HepG2 (cell line): Measurements from ENCODE around the gene CDC42EP1. TPM values are rescaled to one million over a fixed set of nuclear protein-coding genes. Genes with fewer than 3 reads are reported as not detected.

Experiments used
- ATAC-seq: fragments of 200-7000 bp; cut with Tn5 transposase; 3 replicates; pipeline ENCODE4 v1.9.1; 2020; ENCODE audit warnings: mild to moderate bottlenecking, moderate library complexity
- BruUV-seq: library from RNA; stranded (reverse); fragments of 400-500 nt; replicated peaks from 2 replicates; lab custom pipeline; 2021; lab: Mats Ljungman, UMichigan
- CTCF ChIA-PET: fragments of 300-600 bp; formaldehyde crosslinking; extraction: SDS; loops from one replicate; lab custom pipeline; 2021; ENCODE audit warnings: low total read pairs, inconsistent platforms, low intra/inter-chr PET ratio; lab: Yijun Ruan, JAX
- POLR2A ChIA-PET: fragments of 350-600 bp; sonication (Branson Sonifier 250); formaldehyde crosslinking; loops from one replicate; lab custom pipeline; 2020; ENCODE audit warnings: antibody characterized with exemption, inconsistent platforms; lab: Yijun Ruan, JAX
- DNase-seq: peaks from one replicate; pipeline ENCODE4 v3.0.0-alpha.2; 2015; ENCODE audit warnings: low spot score
- FAIRE-seq: peaks from 3 replicates; lab custom pipeline; 2011; peaks lifted over from hg19 to GRCh38; lab: Jason Lieb, UNC
- H2AFZ ChIP-seq: one replicate; pipeline ENCODE4 v1.6.1; 2011; ENCODE audit warnings: low read length, inconsistent platforms
- H3K27ac ChIP-seq: fragments of 300-600 bp; 3 replicates; pipeline ENCODE4 v1.8.0; 2011; ENCODE audit warnings: mixed run types, mild to moderate bottlenecking, mixed read lengths, low read length, inconsistent platforms; ENCODE audit not compliant: insufficient read depth; ENCODE audit errors: extremely low read length
- H3K27me3 ChIP-seq, 2 experiments: fragments of 200-600 bp in 1 of 2; 2 replicates in 1 of 2; 3 replicates in 1 of 2; pipeline versions ENCODE4 v1.6.0 to v1.8.0; 2011; ENCODE audit warnings: low read length in 2 of 2, mild to moderate bottlenecking in 2 of 2, moderate library complexity in 2 of 2, inconsistent platforms in 1 of 2; ENCODE audit not compliant: insufficient read depth in 2 of 2, control insufficient read depth in 1 of 2
- H3K36me3 ChIP-seq, 2 experiments: fragments of 200-600 bp in 1 of 2; replicated peaks in 1 of 2; 2 replicates in 1 of 2; 3 replicates in 1 of 2; pipeline versions ENCODE4 v1.5.1 to v1.8.0; 2011; ENCODE audit warnings: low read length in 2 of 2, inconsistent platforms in 1 of 2; ENCODE audit not compliant: insufficient read depth in 2 of 2, control insufficient read depth in 1 of 2
- H3K4me1 ChIP-seq: 2 replicates; pipeline ENCODE4 v1.5.1; 2012; ENCODE audit warnings: low read length, inconsistent platforms; ENCODE audit not compliant: insufficient read depth
- H3K4me2 ChIP-seq: 2 replicates; pipeline ENCODE4 v1.6.0; 2011; ENCODE audit warnings: low read depth, low read length, inconsistent platforms
- H3K4me3 ChIP-seq, 3 experiments: fragments of 200-600 bp in 1 of 3; sonication (generic), shearing (Covaris generic) in 1 of 3; replicated peaks in 1 of 3; 2 replicates each; pipeline ENCODE4 v1.5.1; 2011 to 2016; ENCODE audit warnings: low read length in 3 of 3, inconsistent platforms in 2 of 3, low read depth in 2 of 3, mild to moderate bottlenecking in 2 of 3, control low read depth in 1 of 3, mixed read lengths in 1 of 3; ENCODE audit not compliant: insufficient read depth in 1 of 3
- H3K79me2 ChIP-seq: one replicate; pipeline ENCODE4 v1.6.1; 2011; ENCODE audit warnings: low read length, inconsistent platforms; ENCODE audit not compliant: insufficient read depth
- H3K9ac ChIP-seq: 2 replicates; pipeline ENCODE4 v1.6.0; 2011; ENCODE audit warnings: mild to moderate bottlenecking, low read depth, low read length, inconsistent platforms; ENCODE audit not compliant: insufficient read depth
- H3K9me3 ChIP-seq: 2 replicates; pipeline ENCODE4 v1.5.1; 2012; ENCODE audit warnings: mild to moderate bottlenecking, low read length
- H4K20me1 ChIP-seq: 2 replicates; pipeline ENCODE4 v1.6.0; 2011; ENCODE audit warnings: inconsistent platforms, mild to moderate bottlenecking, low read length, moderate library complexity; ENCODE audit not compliant: insufficient read depth
- ATAD3A ChIP-seq: sonication (generic); formaldehyde crosslinking; IDR thresholded peaks from 2 replicates; pipeline ENCODE4 v1.4.0; 2020; ENCODE audit warnings: missing genetic modification reagents
- CBX5 ChIP-seq: sonication (generic); formaldehyde crosslinking; IDR thresholded peaks from 2 replicates; pipeline ENCODE4 v1.4.0; 2020; ENCODE audit warnings: missing genetic modification reagents, borderline replicate concordance
- CREB1 ChIP-seq, 2 experiments: fragments of 450-650 bp in 1 of 2; IDR thresholded peaks; 2 replicates each; pipeline ENCODE4 v1.6.1; 2016 to 2017; ENCODE audit warnings: control low read depth in 1 of 2, mild to moderate bottlenecking in 1 of 2, missing compliant biosample characterization in 1 of 2, missing genetic modification characterization in 1 of 2
- GLMP ChIP-seq: sonication (generic); formaldehyde crosslinking; IDR thresholded peaks from 2 replicates; pipeline ENCODE4 v1.9.0; 2021; ENCODE audit warnings: missing genetic modification reagents, mild to moderate bottlenecking, borderline replicate concordance
- HNRNPH1 ChIP-seq: fragments of 200-400 bp; formaldehyde crosslinking; optimal IDR thresholded peaks from 2 replicates; pipeline ENCODE3; 2017; ENCODE audit warnings: mild to moderate bottlenecking, low read depth, low read length
- ISX ChIP-seq: sonication (generic); formaldehyde crosslinking; conservative IDR thresholded peaks from 2 replicates; pipeline ENCODE4 v1.5.0; 2020; ENCODE audit warnings: missing genetic modification reagents
- KAT8 ChIP-seq: IDR thresholded peaks from 2 replicates; pipeline ENCODE4 v1.6.1; 2016; ENCODE audit warnings: missing genetic modification reagents, missing compliant biosample characterization
- KLF12 ChIP-seq: sonication (generic); formaldehyde crosslinking; IDR thresholded peaks from 2 replicates; pipeline ENCODE4 v1.4.0; 2020; ENCODE audit warnings: missing genetic modification reagents, borderline replicate concordance
- MTERF4 ChIP-seq: sonication (generic); formaldehyde crosslinking; IDR thresholded peaks from 2 replicates; pipeline ENCODE4 v1.8.0; 2023; ENCODE audit warnings: mild to moderate bottlenecking, missing genetic modification reagents
- NR2F1 ChIP-seq, 2 experiments: fragments of 450-650 bp in 1 of 2; formaldehyde crosslinking in 1 of 2; IDR thresholded peaks; 2 replicates each; pipeline versions ENCODE4 v1.5.0 to v1.6.1; 2016 to 2020; ENCODE audit warnings: mild to moderate bottlenecking in 1 of 2, missing compliant biosample characterization in 1 of 2, missing genetic modification reagents in 1 of 2, moderate library complexity in 1 of 2
- PREB ChIP-seq: sonication (generic); formaldehyde crosslinking; IDR thresholded peaks from 2 replicates; pipeline ENCODE4 v1.4.0; 2020; ENCODE audit warnings: missing genetic modification reagents
- RORA ChIP-seq: sonication (generic); formaldehyde crosslinking; IDR thresholded peaks from 2 replicates; pipeline ENCODE4 v1.5.0; 2020; ENCODE audit warnings: mild to moderate bottlenecking, missing genetic modification reagents, moderate library complexity
- TAF15 ChIP-seq: fragments of 200-400 bp; formaldehyde crosslinking; IDR thresholded peaks from one replicate; pipeline ENCODE4 v1.6.1; 2018; ENCODE audit warnings: mild to moderate bottlenecking, low read depth, low read length; ENCODE audit not compliant: poor library complexity, severe bottlenecking
- ZNF629 ChIP-seq: sonication (generic); formaldehyde crosslinking; conservative IDR thresholded peaks from 2 replicates; pipeline ENCODE4 v1.5.0; 2020; ENCODE audit warnings: missing genetic modification reagents
- ZNF841 ChIP-seq: sonication (generic); formaldehyde crosslinking; IDR thresholded peaks from 2 replicates; pipeline ENCODE4 v1.8.1; 2023; ENCODE audit warnings: missing genetic modification reagents, borderline replicate concordance
- WGBS: methylation state at CpG from one replicate; pipeline ENCODE4 v1.1.6; 2017; ENCODE audit warnings: low lambda C conversion rate; 5-methylcytosine and 5-hydroxymethylcytosine counted together
- in situ Hi-C: cut with HindIII; loops from 2 replicates; pipeline ENCODE4 v1.10.0; 2017; ENCODE audit warnings: low pct_unique_long_range_greater_than_20kb; ENCODE audit not compliant: extremely low pct_ligation_motif_present
- intact Hi-C: fragments of 100-400 bp; cut with micrococcal nuclease; formaldehyde crosslinking; loops from one replicate; pipeline ENCODE4 v1.10.0; 2022; ENCODE audit not compliant: unreplicated experiment
- polyA plus RNA-seq, 8 experiments: library from polyadenylated mRNA; depleted of rRNA in 3 of 8; stranded (reverse) in 7 of 8; unstranded in 1 of 8; fragments of >200 nt; fragmentation: Illumina TruSeq in 4 of 8; extraction: Trizol in 4 of 8; gene quantifications; 2 replicates each; pipeline versions ENCODE4 v1.2.1 to v1.2.3, GENCODE V29; 2011 to 2016; ENCODE audit warnings: low read depth in 4 of 8, missing spikeins in 1 of 8, mixed read lengths in 1 of 8; ENCODE audit not compliant: insufficient read depth in 1 of 8
- total RNA-seq, 5 experiments: library from RNA; depleted of rRNA; stranded (reverse); fragments of >200 nt; fragmentation: Illumina TruSeq; extraction: Trizol; gene quantifications; 2 replicates each; pipeline ENCODE4 v1.2.3, GENCODE V29; 2016; ENCODE audit warnings: low read depth in 1 of 5

The CDC42EP1 gene
- total and polyA plus RNA-seq, 2 of the 13 experiments (the other 11 are each of a cell fraction or from before 2014, with no cell fraction given) = 17.1 to 29.5 TPM

- no peaks in the 10 kb centered on the region for H3K36me3 ChIP-seq
- ChIA-PET CTCF (no interaction called here), POLR2A (interaction anchor here (1.1 to 5.5 kb wide), 4 partner anchors 9 to 69 kb away, joined by 3 to 113 read pairs (median 11); partner anchors contain the start of genes CDC42EP1, LGALS2 and PDXP)
- ATAC-seq (no peak), DNase-seq (no peak), FAIRE-seq (no peak)
- BruUV-seq = no TSS peak
- H3K27ac ChIP-seq = no peak overlapping the region
- no peak for TF ChIP-seq ATAD3A
- no peak for TF ChIP-seq MTERF4 (CRISPR knock-in tag)
- no peak for TF ChIP-seq KAT8 (CRISPR knock-in tag)
- TF ChIP-seq CREB1 (IDR thresholded peaks at IDR 0.05) = no peak
- TF ChIP-seq CREB1 (CRISPR knock-in tag; IDR thresholded peaks at IDR 0.05) = no peak
- TF ChIP-seq TAF15 = no peak
- TF ChIP-seq HNRNPH1 = no peak
- TF ChIP-seq CBX5 (CRISPR knock-in tag) = no peak
- no peak for TF ChIP-seq RORA (CRISPR knock-in tag)
- TF ChIP-seq ZNF841 (CRISPR knock-in tag) = no peak
- TF ChIP-seq ISX (CRISPR knock-in tag) = no peak
- TF ChIP-seq PREB (CRISPR knock-in tag) = no peak
- no peak for TF ChIP-seq KLF12
- no peak for TF ChIP-seq ZNF629
- no peak for TF ChIP-seq NR2F1 (CRISPR knock-in tag; IDR thresholded peaks at IDR 0.05)
- no peak for TF ChIP-seq GLMP (CRISPR knock-in tag)
- no peak overlapping the region for H2AFZ ChIP-seq
- H3K79me2 ChIP-seq = no peaks in the 10 kb centered on the region
- 0 out of 2 replicates have a peak overlapping the region, but pooled peaks have one; percentile 16 for H3K4me2 ChIP-seq
- H3K4me3 ChIP-seq = no peak overlapping the region
- in situ Hi-C loops = loop anchor here (10.0 kb wide), 1 partner anchor 265 kb away; no protein-coding TSS in a partner anchor
- intact Hi-C loops = no loop called here
- no peaks in the 10 kb centered on the region for H4K20me1 ChIP-seq
- no peaks in the 10 kb centered on the region for H3K9me3 ChIP-seq
- peaks cover 0 to 24% of the 10 kb centered on the region in 2 experiments; a peak in 3 of 5 replicates for H3K27me3 ChIP-seq
- no peak overlapping the region for H3K9ac ChIP-seq
- H3K4me1 ChIP-seq = peaks cover 60% of the 10 kb centered on the region
- 14% methylated on average over 5 of the region's 5 CpGs for WGBS
Observed at GRCh38 chr22:37589636-37590035, 29.4 kb downstream of the CDC42EP1 start.
